GM12874 (cell line): Measurements from ENCODE around the gene COX8C.

Experiments used
- TF ChIP-seq, protein P1 (sequence below): IDR thresholded peaks from 2 replicates; pipeline ENCODE4 v1.5.1; 2011; ENCODE audit warnings: low read depth, mild to moderate bottlenecking, control low read depth, low read length, moderate library complexity; ENCODE audit not compliant: insufficient read depth

The COX8C gene

DNA sequence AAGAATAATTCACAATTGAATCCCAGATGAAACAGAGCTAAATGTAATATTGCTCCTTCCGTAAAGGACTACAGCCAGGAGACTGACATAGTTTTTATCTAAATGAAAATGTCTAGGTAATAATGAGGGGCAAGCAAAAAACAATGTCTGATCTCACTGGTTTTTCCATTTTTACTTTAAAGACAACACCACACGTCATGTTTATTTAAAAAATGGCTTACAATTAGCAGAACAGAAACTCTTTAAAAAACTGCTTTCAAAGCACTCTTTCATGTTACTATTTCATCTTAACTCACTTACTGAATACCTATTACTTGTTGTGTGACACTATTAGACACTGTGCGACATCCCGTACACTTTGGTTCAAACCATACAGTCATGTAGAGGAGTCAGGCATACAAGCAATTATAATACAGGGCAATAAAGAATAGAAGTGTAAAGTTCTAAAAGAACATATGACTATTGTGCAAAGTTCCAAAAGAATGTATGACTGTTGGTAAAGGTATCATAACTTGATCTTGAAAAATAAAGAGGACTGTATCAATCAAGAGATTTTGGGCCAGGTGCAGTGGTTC, 23.3 kb upstream of the COX8C start:
- TF ChIP-seq, protein P1, sequence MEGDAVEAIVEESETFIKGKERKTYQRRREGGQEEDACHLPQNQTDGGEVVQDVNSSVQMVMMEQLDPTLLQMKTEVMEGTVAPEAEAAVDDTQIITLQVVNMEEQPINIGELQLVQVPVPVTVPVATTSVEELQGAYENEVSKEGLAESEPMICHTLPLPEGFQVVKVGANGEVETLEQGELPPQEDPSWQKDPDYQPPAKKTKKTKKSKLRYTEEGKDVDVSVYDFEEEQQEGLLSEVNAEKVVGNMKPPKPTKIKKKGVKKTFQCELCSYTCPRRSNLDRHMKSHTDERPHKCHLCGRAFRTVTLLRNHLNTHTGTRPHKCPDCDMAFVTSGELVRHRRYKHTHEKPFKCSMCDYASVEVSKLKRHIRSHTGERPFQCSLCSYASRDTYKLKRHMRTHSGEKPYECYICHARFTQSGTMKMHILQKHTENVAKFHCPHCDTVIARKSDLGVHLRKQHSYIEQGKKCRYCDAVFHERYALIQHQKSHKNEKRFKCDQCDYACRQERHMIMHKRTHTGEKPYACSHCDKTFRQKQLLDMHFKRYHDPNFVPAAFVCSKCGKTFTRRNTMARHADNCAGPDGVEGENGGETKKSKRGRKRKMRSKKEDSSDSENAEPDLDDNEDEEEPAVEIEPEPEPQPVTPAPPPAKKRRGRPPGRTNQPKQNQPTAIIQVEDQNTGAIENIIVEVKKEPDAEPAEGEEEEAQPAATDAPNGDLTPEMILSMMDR: no peak

DNA sequence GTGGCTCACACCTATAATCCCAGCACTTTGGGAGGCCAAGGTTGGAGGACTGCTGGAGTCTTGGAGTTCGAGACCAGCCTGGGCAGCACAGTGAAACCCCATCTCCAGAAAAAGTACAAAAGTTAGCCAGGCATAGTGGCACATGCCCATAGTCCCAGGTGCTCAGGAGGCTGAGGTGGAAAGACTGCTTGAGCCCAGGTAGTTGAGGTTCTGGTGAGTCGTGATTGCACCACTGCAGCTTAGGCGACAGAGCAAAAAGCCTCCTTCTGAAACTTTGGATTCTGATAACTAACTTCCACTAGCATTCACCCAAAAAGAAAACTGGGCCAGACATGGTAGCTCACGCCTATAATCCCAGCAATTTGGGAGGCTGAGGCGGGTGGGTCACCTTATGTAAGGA, 20.8 kb upstream of the COX8C start:
- TF ChIP-seq, protein P1: no peak

DNA sequence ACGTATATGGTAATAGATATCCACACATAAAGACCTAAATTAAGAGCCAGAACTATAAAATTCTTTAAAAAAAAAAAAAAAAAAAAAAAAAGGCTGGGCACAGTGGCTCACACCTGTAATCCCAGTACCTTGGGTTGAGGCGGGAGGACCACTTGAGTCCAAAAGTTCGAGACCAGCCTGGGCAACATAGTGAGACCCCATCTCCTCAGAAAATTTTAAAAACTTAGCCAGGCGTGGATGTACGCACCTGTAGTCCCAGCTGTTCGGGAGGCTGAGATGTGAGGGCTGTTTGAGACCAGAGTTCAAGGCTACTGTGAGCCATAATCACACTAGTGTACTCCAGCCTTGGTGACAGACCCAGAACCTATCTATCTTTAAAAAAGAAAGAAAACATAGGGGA, 18.4 kb upstream of the COX8C start:
- TF ChIP-seq, protein P1: no peak

DNA sequence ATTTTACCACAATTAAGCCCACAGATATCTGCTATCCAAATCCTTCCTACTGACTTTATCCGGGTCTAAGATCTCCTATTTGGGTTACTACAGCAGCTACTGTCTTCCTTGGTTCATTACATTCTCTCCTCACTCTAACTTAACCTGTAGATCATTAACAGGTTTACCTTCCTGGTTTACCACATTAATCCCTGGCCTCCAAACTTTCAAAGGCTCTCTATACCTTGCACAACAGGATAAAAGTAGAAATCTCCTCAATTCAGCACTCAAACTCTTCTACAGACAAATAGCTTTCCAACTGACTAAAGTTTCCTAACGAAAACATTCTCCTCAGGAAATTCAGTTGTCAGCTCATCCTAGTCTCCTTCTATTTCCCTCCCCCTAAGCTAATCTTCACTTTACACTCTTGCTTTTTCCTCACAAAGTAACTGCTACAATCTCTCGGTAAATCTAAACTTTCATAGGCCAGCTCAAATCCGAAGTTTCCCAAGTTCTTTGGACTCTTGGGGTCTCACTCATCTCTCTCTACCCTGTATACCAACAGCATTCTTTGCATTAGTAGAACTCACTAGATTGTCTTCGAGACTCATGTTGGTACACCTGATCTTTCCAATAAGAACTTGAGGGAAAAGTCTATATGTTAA, 16.9 kb upstream of the COX8C start:
- TF ChIP-seq, protein P1: no peak

DNA sequence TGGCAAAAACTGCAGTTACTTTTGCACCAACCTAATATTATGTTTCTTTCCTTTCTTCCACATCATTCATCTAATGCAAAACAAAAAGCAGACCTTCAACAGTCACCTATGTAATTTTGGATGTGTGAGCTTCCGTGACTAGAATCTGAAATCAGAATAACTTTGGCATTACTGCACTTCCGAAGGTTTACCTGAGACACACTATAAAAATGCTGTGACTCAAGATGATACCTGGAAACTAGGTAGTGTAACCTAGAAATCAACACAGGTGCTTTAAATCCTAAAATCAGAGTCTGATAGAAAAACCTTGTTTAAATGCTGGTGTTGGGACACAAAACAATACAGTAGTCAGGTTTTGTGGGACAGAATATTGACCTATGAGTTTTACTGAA, 16.4 kb upstream of the COX8C start:
- TF ChIP-seq, protein P1: no peak

DNA sequence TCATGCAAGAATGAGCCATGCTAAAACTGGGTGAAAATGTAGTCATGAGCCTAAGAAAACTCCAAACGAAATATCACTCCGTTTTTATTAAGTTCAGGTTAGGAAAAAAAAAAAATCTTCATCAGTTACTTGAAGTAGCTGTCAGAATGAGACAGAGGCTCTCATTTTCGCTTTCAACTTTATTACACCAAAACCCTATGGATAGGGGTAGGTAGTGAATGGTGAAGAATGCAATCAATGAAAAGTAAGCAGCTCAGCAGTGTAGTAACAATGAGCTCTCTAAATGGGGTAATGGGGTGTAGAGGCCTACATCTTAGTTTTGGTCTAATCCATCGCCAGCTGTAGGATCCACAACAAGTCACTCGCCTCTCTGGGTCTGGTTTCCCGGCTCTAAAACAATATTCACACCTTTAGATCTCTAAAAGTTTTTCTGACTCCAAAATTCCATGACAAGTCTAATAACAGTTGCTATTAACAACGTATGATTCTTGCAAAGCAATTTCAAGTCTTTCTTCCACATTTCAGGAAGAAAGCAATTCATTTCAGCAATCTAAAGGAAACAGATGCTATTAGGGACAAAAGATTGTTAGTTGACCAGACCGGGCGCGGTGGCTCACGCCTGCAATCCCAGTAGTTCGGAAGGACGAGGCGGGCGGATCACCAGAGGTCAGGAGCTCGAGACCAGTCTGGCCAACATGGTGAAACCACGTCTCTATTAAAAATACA, 15.8 kb upstream of the COX8C start:
- TF ChIP-seq, protein P1: no peak

DNA sequence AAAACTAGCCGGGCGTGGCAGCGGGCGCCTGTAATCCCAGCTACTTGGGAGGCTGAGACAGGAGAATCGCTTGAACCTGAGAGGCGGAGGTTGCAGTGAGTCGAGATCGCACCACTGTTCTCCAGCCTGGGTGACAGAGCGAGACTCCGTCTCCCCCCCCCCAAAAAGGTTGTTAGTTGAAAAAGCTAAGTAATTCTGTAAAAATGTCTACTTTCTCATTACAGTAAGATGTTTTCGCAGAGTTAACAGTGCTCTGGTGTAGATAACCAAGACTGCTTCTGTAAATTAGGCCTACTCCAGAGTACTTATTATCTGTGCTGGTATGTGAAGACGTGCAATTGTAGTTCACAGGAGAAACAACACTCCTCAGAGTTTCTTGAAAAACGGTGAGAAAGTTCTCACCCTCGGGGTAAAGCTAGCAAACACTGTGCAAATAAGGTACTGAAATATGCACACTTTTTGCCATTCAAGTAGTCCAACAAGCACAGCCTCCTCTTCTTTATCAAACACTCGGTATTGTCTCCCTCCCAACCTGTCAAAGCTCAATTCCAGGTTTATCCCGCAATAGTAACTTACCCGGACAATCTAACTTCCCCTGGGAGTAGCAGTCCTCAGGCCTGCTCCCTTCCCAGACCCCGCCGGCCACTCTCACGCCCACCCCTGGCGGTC, 15.1 kb upstream of the COX8C start:
- TF ChIP-seq, protein P1: no peak
